ENCODE data around the gene PIGC.

Gene PIGC

DNA sequence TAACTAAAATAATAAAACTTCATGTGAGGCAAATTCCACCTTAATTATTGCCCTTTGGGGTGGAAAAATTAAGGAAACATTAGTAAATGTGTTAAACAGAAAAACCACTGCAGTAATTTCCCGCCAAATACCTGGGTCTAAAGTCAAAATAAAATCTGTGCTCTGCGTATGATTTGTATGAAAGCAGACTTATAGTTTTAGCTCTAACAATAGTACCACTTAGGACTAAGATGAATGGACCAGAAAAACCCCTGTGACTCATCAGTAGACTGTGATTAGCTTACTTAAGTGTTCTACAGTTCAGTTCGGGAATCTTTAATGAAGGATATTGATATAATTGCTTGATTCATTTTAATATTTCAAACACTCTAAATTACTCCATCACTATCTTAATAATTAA is 46.6 kb downstream of the PIGC start:
- DNase-seq: no peak

DNA sequence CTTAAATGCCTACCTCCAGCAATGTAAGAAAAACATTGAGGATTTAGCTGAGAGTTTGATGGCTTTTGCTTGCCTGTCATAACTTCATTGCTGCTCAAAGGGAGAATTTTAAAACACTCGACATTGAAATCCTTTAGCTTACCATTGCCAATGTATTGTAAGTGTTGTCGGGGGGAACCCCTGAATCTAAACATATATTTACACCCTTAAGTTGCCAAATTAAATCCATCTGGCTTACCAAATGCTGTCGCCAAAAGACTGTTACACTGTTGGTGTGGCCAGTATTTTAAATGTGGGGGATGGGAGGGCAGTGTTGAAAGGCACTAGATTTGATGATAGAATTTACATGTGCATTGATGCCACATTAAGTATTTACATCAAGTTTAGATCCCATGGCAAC is 48.3 kb downstream of the PIGC start:
- DNase-seq: no peak

- no peak for DNase-seq
These were observed 49.1 kb downstream of the PIGC start for GRCh38 chr1:172394811-172395210.

GRCh38 chr1:172394141-172394751 is 49.6 kb downstream of the PIGC start:
- no peak for DNase-seq

GRCh38 chr1:172393354-172393753 is 50.5 kb downstream of the PIGC start:
- DNase-seq: peak; percentile 51

GRCh38 chr1:172391976-172392375 is 51.9 kb downstream of the PIGC start:
- DNase-seq: no peak

All from OCI-M1 (cell line).